Naive B cell (primary cell): ENCODE results near the gene SLC25A26. TPM values are rescaled to one million over a fixed set of nuclear protein-coding genes. Genes with fewer than 3 reads are reported as not detected.

Experiments
- ATAC-seq, 2 donors: fragments of 150-1000 bp; cut with Tn5 transposase; 2 replicates each; pipeline ENCODE4 v1.10.0; 2021; ENCODE audit warnings: low read depth in 2 of 2, mild to moderate bottlenecking in 2 of 2, moderate library complexity in 2 of 2
- DNase-seq: peaks from one replicate; pipeline ENCODE4 v3.0.0; 2022
- H3K27ac Mint-ChIP-seq, 6 donors: one replicate each; pipeline ENCODE4 v1.8.0; 2020 to 2022; ENCODE audit warnings: mild to moderate bottlenecking in 6 of 6, mixed read lengths in 6 of 6, moderate library complexity in 5 of 6, inconsistent platforms in 2 of 6
- H3K27me3 Mint-ChIP-seq, 3 donors: one replicate each; pipeline ENCODE4 v1.8.0; 2021 to 2022; ENCODE audit warnings: mixed read lengths in 3 of 3, mild to moderate bottlenecking in 1 of 3
- H3K36me3 Mint-ChIP-seq, 2 donors: one replicate each; pipeline ENCODE4 v1.8.0; 2020 to 2022; ENCODE audit warnings: mixed read lengths in 2 of 2, inconsistent platforms in 1 of 2, mild to moderate bottlenecking in 1 of 2
- H3K4me1 Mint-ChIP-seq, 3 donors: one replicate each; pipeline ENCODE4 v1.8.0; 2020 to 2022; ENCODE audit warnings: mixed read lengths in 3 of 3, inconsistent platforms in 1 of 3, mild to moderate bottlenecking in 1 of 3, moderate library complexity in 1 of 3
- H3K4me3 Mint-ChIP-seq, 8 donors: one replicate each; pipeline ENCODE4 v1.8.0; 2020 to 2022; ENCODE audit warnings: mild to moderate bottlenecking in 8 of 8, mixed read lengths in 8 of 8, moderate library complexity in 8 of 8, inconsistent platforms in 2 of 8
- H3K9me3 Mint-ChIP-seq, 7 donors: one replicate each; pipeline ENCODE4 v1.8.0; 2020 to 2022; ENCODE audit warnings: mixed read lengths in 7 of 7, mild to moderate bottlenecking in 5 of 7, inconsistent platforms in 2 of 7, moderate library complexity in 1 of 7
- polyA plus RNA-seq, 6 donors: library from polyadenylated mRNA; unstranded; fragments of 300-500 nt; fragmentation: Illumina TruSeq; gene quantifications; one replicate each; pipeline ENCODE4 v1.2.3, GENCODE V29; 2021; ENCODE audit warnings: low read depth in 6 of 6

The SLC25A26 gene
- polyA plus RNA-seq, 6 donors from 2014 or later, result 25.9 to 80.1 (median 35.3) TPM

GRCh38 chr3:66400411-66401156, 179.8 kb downstream of the SLC25A26 start:
- Mint-ChIP-seq H3K36me3 (no peaks in the 10 kb centered on the region), H3K9me3 (no peaks in the 10 kb centered on the region), H3K4me3 (no peak overlapping the region), H3K27me3 (peaks cover 0 to 5% (median 0%) of the 10 kb centered on the region in 3 donors), H3K27ac (peak overlapping the region in 1 of 6 donors; percentile 67), H3K4me1 (peaks cover 3 to 9% (median 5%) of the 10 kb centered on the region in 3 donors)
- DNase-seq (no peak), ATAC-seq (no peak)

- H3K36me3 Mint-ChIP-seq, result no peaks in the 10 kb centered on the region
- H3K27me3 Mint-ChIP-seq, result peaks cover 0 to 5% (median 0%) of the 10 kb centered on the region in 3 donors
- DNase-seq, result no peak
- ATAC-seq, result no peak
- H3K4me1 Mint-ChIP-seq, result peaks cover 3 to 9% (median 5%) of the 10 kb centered on the region in 3 donors
- H3K4me3 Mint-ChIP-seq, result no peak overlapping the region
- no peak overlapping the region for H3K27ac Mint-ChIP-seq
- no peaks in the 10 kb centered on the region for H3K9me3 Mint-ChIP-seq
Measured at GRCh38 chr3:66401157-66401550, 180.4 kb downstream of the SLC25A26 start.

GRCh38 chr3:66401675-66402491, 181.1 kb downstream of the SLC25A26 start:
- H3K4me1 Mint-ChIP-seq, result peaks cover 3 to 5% (median 5%) of the 10 kb centered on the region in 3 donors

GRCh38 chr3:66402596-66403290, 181.9 kb downstream of the SLC25A26 start:
- H3K4me1 Mint-ChIP-seq, result peaks cover 3 to 5% (median 5%) of the 10 kb centered on the region in 3 donors
- H3K9me3 Mint-ChIP-seq, result no peaks in the 10 kb centered on the region
- no peak for DNase-seq
- ATAC-seq, result no peak
- H3K27ac Mint-ChIP-seq, result peak overlapping the region in 2 of 6 donors; percentile 52 to 92
- peaks cover 0 to 5% (median 0%) of the 10 kb centered on the region in 3 donors for H3K27me3 Mint-ChIP-seq
- H3K4me3 Mint-ChIP-seq, result no peak overlapping the region
- no peaks in the 10 kb centered on the region for H3K36me3 Mint-ChIP-seq

More at GRCh38 chr3:66401675-66402491, 181.1 kb downstream of the SLC25A26 start:
- DNase-seq (no peak), ATAC-seq (no peak)
- no peaks in the 10 kb centered on the region for H3K9me3 Mint-ChIP-seq
- H3K27ac Mint-ChIP-seq, result no peak overlapping the region
- no peaks in the 10 kb centered on the region for H3K36me3 Mint-ChIP-seq
- peak overlapping the region in 1 of 8 donors; percentile 22 for H3K4me3 Mint-ChIP-seq
- peaks cover 0 to 5% (median 0%) of the 10 kb centered on the region in 3 donors for H3K27me3 Mint-ChIP-seq

GRCh38 chr3:66403323-66403990, 182.7 kb downstream of the SLC25A26 start:
- DNase-seq, result no peak
- Mint-ChIP-seq H3K36me3 (no peaks in the 10 kb centered on the region), H3K27ac (peak overlapping the region in 1 of 6 donors; percentile 92), H3K9me3 (no peaks in the 10 kb centered on the region), H3K4me1 (peaks cover 1 to 3% (median 3%) of the 10 kb centered on the region in 3 donors), H3K27me3 (peaks cover 0 to 5% (median 0%) of the 10 kb centered on the region in 3 donors), H3K4me3 (peak overlapping the region in 1 of 8 donors; percentile 15)
- no peak for ATAC-seq

GRCh38 chr3:66404197-66404596, 183.4 kb downstream of the SLC25A26 start:
- ATAC-seq (no peak), DNase-seq (no peak)
- Mint-ChIP-seq H3K4me1 (peaks cover 0 to 3% (median 3%) of the 10 kb centered on the region in 3 donors), H3K27ac (peak overlapping the region in 1 of 6 donors; percentile 37), H3K4me3 (no peak overlapping the region), H3K9me3 (no peaks in the 10 kb centered on the region), H3K27me3 (peaks cover 0 to 5% (median 0%) of the 10 kb centered on the region in 3 donors), H3K36me3 (no peaks in the 10 kb centered on the region)

- Mint-ChIP-seq H3K27ac (peak overlapping the region in 1 of 6 donors; percentile 63), H3K9me3 (no peaks in the 10 kb centered on the region), H3K4me3 (no peak overlapping the region), H3K27me3 (peaks cover 0 to 5% (median 0%) of the 10 kb centered on the region in 3 donors), H3K36me3 (no peaks in the 10 kb centered on the region), H3K4me1 (peaks cover 0 to 3% (median 3%) of the 10 kb centered on the region in 3 donors)
- no peak for ATAC-seq
- DNase-seq, result no peak
Measured at GRCh38 chr3:66404903-66405700, 184.3 kb downstream of the SLC25A26 start.

- Mint-ChIP-seq H3K27ac (no peak overlapping the region), H3K27me3 (peaks cover 0 to 5% (median 0%) of the 10 kb centered on the region in 3 donors), H3K4me1 (peaks cover 0 to 3% (median 3%) of the 10 kb centered on the region in 3 donors), H3K36me3 (no peaks in the 10 kb centered on the region), H3K9me3 (no peaks in the 10 kb centered on the region), H3K4me3 (no peak overlapping the region)
- ATAC-seq, result no peak
- DNase-seq, result no peak
Measured at GRCh38 chr3:66405701-66406091, 184.9 kb downstream of the SLC25A26 start.

GRCh38 chr3:66406163-66406562, 185.4 kb downstream of the SLC25A26 start:
- H3K27ac Mint-ChIP-seq, result no peak overlapping the region
- H3K4me1 Mint-ChIP-seq, result peaks cover 0 to 3% (median 1%) of the 10 kb centered on the region in 3 donors
- DNase-seq (no peak), ATAC-seq (no peak)
- no peaks in the 10 kb centered on the region for H3K9me3 Mint-ChIP-seq
- H3K4me3 Mint-ChIP-seq, result no peak overlapping the region
- H3K27me3 Mint-ChIP-seq, result peaks cover 0 to 5% (median 0%) of the 10 kb centered on the region in 3 donors
- H3K36me3 Mint-ChIP-seq, result peaks cover 0 to under 1% of the 10 kb centered on the region in 2 donors

GRCh38 chr3:66406831-66407610, 186.2 kb downstream of the SLC25A26 start:
- DNase-seq, result no peak
- no peak overlapping the region for H3K27ac Mint-ChIP-seq
- peaks cover 0 to 7% of the 10 kb centered on the region in 2 donors for H3K36me3 Mint-ChIP-seq
- peaks cover 0 to 7% (median 2%) of the 10 kb centered on the region in 3 donors for H3K4me1 Mint-ChIP-seq
- no peak overlapping the region for H3K4me3 Mint-ChIP-seq
- no peaks in the 10 kb centered on the region for H3K9me3 Mint-ChIP-seq
- no peak for ATAC-seq
- peaks cover 0 to 2% (median 0%) of the 10 kb centered on the region in 3 donors for H3K27me3 Mint-ChIP-seq

- H3K27me3 Mint-ChIP-seq, result no peaks in the 10 kb centered on the region
- no peaks in the 10 kb centered on the region for H3K9me3 Mint-ChIP-seq
- peak overlapping the region in 1 of 6 donors; percentile 31 for H3K27ac Mint-ChIP-seq
- peak; percentile 83 to 92 for ATAC-seq
- DNase-seq, result peak; percentile 57
- no peak overlapping the region for H3K4me3 Mint-ChIP-seq
- H3K4me1 Mint-ChIP-seq, result peaks cover 0 to 7% (median 2%) of the 10 kb centered on the region in 3 donors
- peaks cover 0 to 7% of the 10 kb centered on the region in 2 donors for H3K36me3 Mint-ChIP-seq
Measured at GRCh38 chr3:66407611-66408218, 186.9 kb downstream of the SLC25A26 start.
